Measurements from ENCODE around the gene KCNJ9.

Gene KCNJ9

DNA sequence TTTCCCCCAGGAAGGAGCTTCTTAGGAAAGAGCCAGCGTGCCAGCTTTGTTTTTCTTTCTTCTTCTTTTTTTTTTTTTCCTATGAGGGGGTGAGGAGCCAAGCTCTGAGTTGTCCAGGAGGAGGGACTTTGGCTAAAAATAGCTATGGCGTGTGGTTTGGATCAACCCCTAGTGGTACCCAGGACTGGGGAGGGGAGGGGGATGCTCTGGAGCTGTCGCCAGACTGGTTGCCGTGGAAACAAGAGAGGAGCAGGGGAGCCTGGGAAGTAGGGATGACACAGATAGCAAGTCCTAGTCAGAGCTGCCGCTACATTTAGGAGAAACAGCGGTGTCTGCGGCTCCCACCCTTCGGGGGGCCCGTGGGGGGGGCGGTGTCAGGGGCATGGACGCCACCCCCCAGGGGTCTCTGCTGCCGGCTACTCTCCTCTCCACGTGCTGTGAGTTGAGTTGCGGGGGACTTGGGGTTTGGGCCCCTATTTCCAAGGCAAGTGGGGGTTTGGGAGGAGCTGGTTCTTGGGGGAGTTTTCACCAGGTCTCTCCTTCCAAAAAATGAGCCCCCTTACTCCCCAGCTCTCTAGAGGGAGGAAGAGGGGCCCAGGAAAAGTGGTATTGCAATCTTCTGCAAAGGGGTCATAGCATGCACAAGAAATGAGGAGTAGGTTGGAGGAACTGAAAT, at the start of gene KCNJ9:
TSS of gene KCNJ9 (plus strand) at position 278 of the 676 bp plus-strand sequence. CDS start 2,493 bp downstream, outside the sequence.
- TF ChIP-seq, protein P1, sequence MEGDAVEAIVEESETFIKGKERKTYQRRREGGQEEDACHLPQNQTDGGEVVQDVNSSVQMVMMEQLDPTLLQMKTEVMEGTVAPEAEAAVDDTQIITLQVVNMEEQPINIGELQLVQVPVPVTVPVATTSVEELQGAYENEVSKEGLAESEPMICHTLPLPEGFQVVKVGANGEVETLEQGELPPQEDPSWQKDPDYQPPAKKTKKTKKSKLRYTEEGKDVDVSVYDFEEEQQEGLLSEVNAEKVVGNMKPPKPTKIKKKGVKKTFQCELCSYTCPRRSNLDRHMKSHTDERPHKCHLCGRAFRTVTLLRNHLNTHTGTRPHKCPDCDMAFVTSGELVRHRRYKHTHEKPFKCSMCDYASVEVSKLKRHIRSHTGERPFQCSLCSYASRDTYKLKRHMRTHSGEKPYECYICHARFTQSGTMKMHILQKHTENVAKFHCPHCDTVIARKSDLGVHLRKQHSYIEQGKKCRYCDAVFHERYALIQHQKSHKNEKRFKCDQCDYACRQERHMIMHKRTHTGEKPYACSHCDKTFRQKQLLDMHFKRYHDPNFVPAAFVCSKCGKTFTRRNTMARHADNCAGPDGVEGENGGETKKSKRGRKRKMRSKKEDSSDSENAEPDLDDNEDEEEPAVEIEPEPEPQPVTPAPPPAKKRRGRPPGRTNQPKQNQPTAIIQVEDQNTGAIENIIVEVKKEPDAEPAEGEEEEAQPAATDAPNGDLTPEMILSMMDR (conservative IDR thresholded peaks at IDR 0.05; ENCODE audit: low read depth, low read length), result no peak
- no peak within 1 kb of the TSS for H3K4me3 ChIP-seq (ENCODE audit: low read depth, low read length)
- DNase-seq (ENCODE audit: low read depth), result no peak

DNA sequence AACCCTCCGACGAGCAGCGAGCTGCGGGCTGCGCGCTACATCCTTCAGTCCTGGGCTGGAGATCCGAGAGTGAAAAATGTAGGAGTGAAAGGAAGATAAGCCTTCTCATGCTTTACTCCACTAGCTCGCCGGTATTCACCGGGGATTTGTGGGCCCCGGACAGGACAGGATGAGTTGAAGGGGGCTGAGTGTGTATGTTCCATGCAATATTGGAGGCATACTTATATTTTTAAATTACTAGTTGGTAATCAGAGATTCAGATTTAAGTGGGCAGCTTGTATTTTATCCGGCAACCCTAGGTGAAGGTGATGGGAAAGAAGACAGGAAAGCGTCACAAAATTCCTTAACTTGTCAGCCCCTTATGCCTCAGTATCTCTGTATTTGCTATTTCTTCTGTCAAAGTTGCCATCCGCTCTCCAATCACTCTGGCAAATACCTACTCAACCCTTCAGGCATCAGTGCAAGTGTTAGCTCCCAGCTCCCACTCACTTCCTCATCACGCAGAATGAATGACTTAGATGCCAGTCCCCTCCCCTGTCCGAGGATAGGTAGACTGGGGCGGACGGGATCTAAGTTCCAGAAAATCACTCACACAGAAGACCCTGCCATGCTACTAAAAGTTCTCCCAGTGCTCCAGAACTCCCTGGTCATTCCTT, 49.0 kb upstream of the KCNJ9 start:
- peak overlapping the region; percentile 84 for H3K4me3 ChIP-seq (ENCODE audit: low read depth, low read length)
- TF ChIP-seq, protein P1 (conservative IDR thresholded peaks at IDR 0.05; ENCODE audit: low read depth, low read length), result no peak
- no peak for DNase-seq (ENCODE audit: low read depth)

DNA sequence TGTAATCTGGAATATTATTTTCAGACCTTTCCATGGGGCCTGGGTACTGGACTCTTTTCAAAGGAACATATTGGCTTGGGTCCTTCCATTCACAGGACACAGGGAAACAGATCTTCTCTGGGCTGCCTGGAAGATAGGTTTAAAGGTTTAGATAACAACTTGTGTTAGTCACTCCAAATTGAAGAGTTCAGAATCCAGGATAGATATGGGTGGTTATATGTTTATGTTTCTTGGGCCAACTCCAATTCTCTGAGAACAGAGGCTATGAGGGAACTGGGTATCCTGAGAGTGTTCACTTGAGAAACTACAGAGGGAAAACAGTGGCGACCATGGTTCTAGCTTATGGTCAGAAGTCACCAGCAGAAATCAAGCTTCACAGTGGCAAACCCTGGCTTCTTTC, 40.9 kb upstream of the KCNJ9 start:
- peak; percentile 34 for DNase-seq (ENCODE audit: low read depth)
- TF ChIP-seq, protein P1 (conservative IDR thresholded peaks at IDR 0.05; ENCODE audit: low read depth, low read length), result no peak

DNA sequence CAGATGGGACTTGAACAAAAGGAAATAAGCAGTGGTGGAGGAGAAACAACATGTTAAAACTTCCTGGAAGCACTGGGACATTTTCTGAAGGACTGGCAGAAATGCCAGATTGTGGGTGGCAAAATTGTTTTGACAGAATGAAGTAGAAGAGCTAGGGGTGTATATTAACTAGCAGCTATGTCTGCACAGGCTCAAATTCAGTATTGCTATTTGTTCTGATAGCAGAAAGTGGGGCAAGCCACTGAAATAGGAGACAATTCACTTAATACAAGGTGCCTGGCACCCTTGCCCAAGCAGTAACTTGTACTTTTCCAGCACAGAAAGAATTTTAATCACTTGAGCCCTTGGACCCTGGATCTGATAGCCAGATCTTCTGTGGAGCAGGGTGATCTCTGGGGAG, 37.8 kb upstream of the KCNJ9 start:
- TF ChIP-seq, protein P1 (conservative IDR thresholded peaks at IDR 0.05; ENCODE audit: low read depth, low read length), result no peak
- H3K4me3 ChIP-seq (ENCODE audit: low read depth, low read length), result no peak overlapping the region
- no peak for DNase-seq (ENCODE audit: low read depth)

More for the DNA sequence above, 40.9 kb upstream of the KCNJ9 start:
- no peak overlapping the region for H3K4me3 ChIP-seq (ENCODE audit: low read depth, low read length)

DNA sequence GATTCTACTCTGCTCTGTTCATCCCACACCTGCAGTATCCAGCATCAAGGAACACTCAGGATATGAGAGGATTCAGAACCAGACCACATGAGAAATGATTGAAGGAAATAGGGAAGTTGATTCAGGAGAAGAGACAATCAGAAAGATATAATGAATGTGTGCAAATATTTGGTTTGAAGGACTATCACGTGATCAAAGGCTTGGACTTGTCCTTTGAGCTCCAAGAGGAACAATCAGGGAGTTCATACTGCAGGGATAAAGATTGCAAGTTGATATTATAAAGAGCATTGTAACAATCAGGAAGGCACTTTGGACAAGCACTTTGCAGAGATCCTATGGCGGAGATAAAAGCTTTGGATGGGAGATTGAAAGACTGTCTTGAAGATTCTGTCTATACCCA, 35.7 kb upstream of the KCNJ9 start:
- DNase-seq (ENCODE audit: low read depth), result no peak
- no peak overlapping the region for H3K4me3 ChIP-seq (ENCODE audit: low read depth, low read length)
- TF ChIP-seq, protein P1 (conservative IDR thresholded peaks at IDR 0.05; ENCODE audit: low read depth, low read length), result no peak

DNA sequence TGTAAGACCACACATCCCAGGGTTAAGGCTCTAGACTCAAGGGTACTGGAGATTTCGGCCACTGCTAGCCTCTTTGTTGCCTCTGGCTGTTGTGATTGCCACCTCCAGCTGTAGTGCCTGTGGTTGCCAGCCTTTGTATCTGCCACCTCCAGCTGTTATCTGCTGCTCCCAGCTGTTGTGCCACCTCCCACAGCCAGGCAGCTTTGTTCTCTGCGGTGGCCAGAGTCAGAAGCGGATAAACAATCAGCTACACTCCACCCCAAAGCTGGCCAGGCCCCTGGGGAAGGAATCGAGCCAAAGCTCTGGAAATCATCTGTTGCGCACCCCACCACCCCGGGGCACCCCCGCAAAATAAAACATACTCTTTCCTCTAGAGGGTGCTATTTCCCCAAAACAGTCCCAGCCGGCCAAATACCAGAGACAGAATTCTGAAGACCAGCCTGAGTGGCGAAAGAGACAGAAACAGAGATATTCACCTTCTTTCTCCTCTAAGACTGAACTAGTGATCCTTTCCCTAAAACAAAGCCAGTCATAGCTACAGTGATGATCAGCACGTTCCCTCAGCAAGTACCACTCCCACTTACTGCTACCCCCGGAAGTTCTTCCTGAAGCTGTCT, 34.7 kb upstream of the KCNJ9 start:
- TF ChIP-seq, protein P1 (conservative IDR thresholded peaks at IDR 0.05; ENCODE audit: low read depth, low read length), result peak; percentile 72
- no peak overlapping the region for H3K4me3 ChIP-seq (ENCODE audit: low read depth, low read length)
- DNase-seq (ENCODE audit: low read depth), result peak; percentile 61
